Measurements from ENCODE around the gene PKIB. TPM values are rescaled to one million over a fixed set of nuclear protein-coding genes. Genes with fewer than 3 reads are reported as not detected.

Gene PKIB
- total and polyA plus RNA-seq, 3 donors from 2014 or later: 1.4 to 5.0 (median 3.3) TPM

- intact Hi-C loops (cut with DNase I; ENCODE audit: low total_unique reads): no loop called here
- Histone ChIP-seq H3K27me3 (no peaks in the 10 kb centered on the region), H3K9me3 (no peaks in the 10 kb centered on the region), H3K4me1 (no peaks in the 10 kb centered on the region), H3K36me3 (ENCODE audit: low read depth, missing control alignments) (no peaks in the 10 kb centered on the region), H3K27ac (no peak overlapping the region), H3K4me3 (no peak overlapping the region)
- 80 to 86% methylated on average over 3 of the region's 3 CpGs for WGBS, 2 donors
- TF ChIP-seq POLR2A (IDR thresholded peaks at IDR 0.05) (no peak), CTCF (IDR thresholded peaks at IDR 0.05) (no peak)
- DNase-seq: no peak
Observed at GRCh38 chr6:122616877-122617276, 6.7 kb downstream of the PKIB start.

GRCh38 chr6:122619309-122619708, 9.1 kb downstream of the PKIB start:
- Histone ChIP-seq H3K36me3 (ENCODE audit: low read depth, missing control alignments) (no peaks in the 10 kb centered on the region), H3K4me3 (no peak overlapping the region), H3K4me1 (no peaks in the 10 kb centered on the region), H3K27me3 (no peaks in the 10 kb centered on the region), H3K9me3 (no peaks in the 10 kb centered on the region), H3K27ac (no peak overlapping the region)
- intact Hi-C loops (cut with DNase I; ENCODE audit: low total_unique reads): no loop called here
- WGBS, 2 donors: 72 to 92% methylated on average over 2 of the region's 2 CpGs
- no peak for DNase-seq
- no peak for TF ChIP-seq CTCF (IDR thresholded peaks at IDR 0.05)
- TF ChIP-seq POLR2A (IDR thresholded peaks at IDR 0.05): no peak

DNA sequence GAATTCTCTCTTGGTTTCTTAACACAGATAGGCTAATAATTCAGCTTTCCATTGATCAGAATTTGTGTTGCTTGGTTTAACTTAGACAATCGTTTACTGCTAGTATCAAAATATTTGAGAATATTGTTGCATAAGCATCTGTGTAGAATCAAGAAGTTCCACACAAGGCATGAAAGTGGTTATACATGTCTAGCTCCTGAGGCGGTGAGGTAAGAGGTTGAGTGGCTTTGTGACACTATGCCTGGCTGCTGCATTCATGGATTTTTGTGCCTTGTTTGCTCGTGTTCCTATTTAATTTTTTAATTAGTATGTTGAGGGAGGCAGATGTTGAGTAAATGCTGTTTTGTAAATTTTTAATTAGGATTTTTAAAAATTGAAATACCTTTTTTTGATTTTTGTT, 10.2 kb downstream of the PKIB start:
- Histone ChIP-seq H3K27me3 (no peaks in the 10 kb centered on the region), H3K9me3 (no peaks in the 10 kb centered on the region), H3K4me1 (no peaks in the 10 kb centered on the region), H3K27ac (no peak overlapping the region), H3K36me3 (ENCODE audit: low read depth, missing control alignments) (no peaks in the 10 kb centered on the region), H3K4me3 (no peak overlapping the region)
- TF ChIP-seq POLR2A (IDR thresholded peaks at IDR 0.05): no peak
- TF ChIP-seq CTCF (IDR thresholded peaks at IDR 0.05): no peak
- WGBS, 2 donors: 76 to 88% methylated on average over 3 of the region's 3 CpGs
- intact Hi-C loops (cut with DNase I; ENCODE audit: low total_unique reads): no loop called here
- no peak for DNase-seq

DNA sequence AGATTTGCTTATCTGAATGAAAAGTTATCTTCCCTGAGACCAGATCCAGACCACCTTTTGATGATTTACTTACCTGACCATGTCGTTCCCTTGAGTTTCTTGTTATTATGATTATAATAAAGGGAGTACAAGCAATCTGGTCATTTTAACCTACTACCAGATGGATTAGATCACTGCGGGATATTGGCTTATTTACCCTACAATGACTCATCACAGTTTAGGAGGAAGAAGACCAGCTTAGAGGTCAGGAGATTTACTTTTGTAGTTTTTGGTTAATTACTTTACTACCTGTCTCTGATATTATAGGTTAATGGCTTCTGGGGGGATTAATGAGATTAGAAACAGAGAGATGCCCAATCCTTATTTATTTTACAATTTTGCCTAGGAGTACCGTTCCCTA, 10.7 kb downstream of the PKIB start:
- intact Hi-C loops (cut with DNase I; ENCODE audit: low total_unique reads): no loop called here
- Histone ChIP-seq H3K4me1 (no peaks in the 10 kb centered on the region), H3K27me3 (no peaks in the 10 kb centered on the region), H3K4me3 (no peak overlapping the region), H3K9me3 (no peaks in the 10 kb centered on the region), H3K36me3 (ENCODE audit: low read depth, missing control alignments) (no peaks in the 10 kb centered on the region), H3K27ac (no peak overlapping the region)
- WGBS, 2 donors: 61 to 66% methylated on average over 3 of the region's 3 CpGs
- no peak for TF ChIP-seq POLR2A (IDR thresholded peaks at IDR 0.05)
- no peak for TF ChIP-seq CTCF (IDR thresholded peaks at IDR 0.05)
- no peak for DNase-seq

DNA sequence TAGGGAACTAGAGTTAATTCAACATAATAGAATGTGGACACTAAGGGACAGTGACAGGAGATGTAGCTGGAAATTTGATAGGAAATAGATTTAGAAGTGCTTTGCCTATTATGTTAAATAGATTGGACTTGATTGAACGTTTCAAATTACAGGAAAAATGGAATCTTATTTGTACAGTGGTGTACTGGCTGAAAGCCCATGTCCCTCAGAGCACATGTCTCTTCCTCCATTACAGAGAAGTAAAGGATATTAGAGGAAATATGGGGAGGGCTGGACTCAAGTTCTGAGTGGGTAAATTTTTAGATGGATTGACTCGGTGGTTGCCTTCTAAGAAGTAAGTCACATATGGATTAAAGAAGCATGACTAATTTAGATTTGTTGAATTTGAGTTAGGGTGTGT, 11.4 kb downstream of the PKIB start:
- Histone ChIP-seq H3K9me3 (no peaks in the 10 kb centered on the region), H3K27me3 (no peaks in the 10 kb centered on the region), H3K4me3 (no peak overlapping the region), H3K27ac (no peak overlapping the region), H3K4me1 (no peaks in the 10 kb centered on the region), H3K36me3 (ENCODE audit: low read depth, missing control alignments) (no peaks in the 10 kb centered on the region)
- intact Hi-C loops (cut with DNase I; ENCODE audit: low total_unique reads): no loop called here
- TF ChIP-seq POLR2A (IDR thresholded peaks at IDR 0.05) (no peak), CTCF (IDR thresholded peaks at IDR 0.05) (no peak)
- WGBS, 2 donors: 72 to 74% methylated on average over 2 of the region's 2 CpGs
- DNase-seq: no peak

Measured in testis (tissue), 3 donors.